IgD-negative memory B cell (primary cell): ENCODE data around the gene MRPL46. TPM values are rescaled to one million over a fixed set of nuclear protein-coding genes. Genes with fewer than 3 reads are reported as not detected.
"Not testable (repeated sequence)": the region's sequence is repeated elsewhere in the genome, so short reads cannot be mapped to it uniquely, and the experiment has no call there.

Experiments used
- H3K27ac Mint-ChIP-seq, 3 donors: one replicate each; pipeline ENCODE4 v1.8.0; 2020 to 2022; ENCODE audit warnings: mild to moderate bottlenecking in 3 of 3, mixed read lengths in 3 of 3, moderate library complexity in 1 of 3
- H3K27me3 Mint-ChIP-seq: one replicate; pipeline ENCODE4 v1.8.0; 2021; ENCODE audit warnings: mixed read lengths
- H3K36me3 Mint-ChIP-seq: one replicate; pipeline ENCODE4 v1.8.0; 2020; ENCODE audit warnings: mild to moderate bottlenecking, mixed read lengths
- H3K4me1 Mint-ChIP-seq, 3 donors: one replicate each; pipeline ENCODE4 v1.8.0; 2020 to 2022; ENCODE audit warnings: mixed read lengths in 3 of 3, mild to moderate bottlenecking in 1 of 3
- H3K4me3 Mint-ChIP-seq, 4 donors: one replicate each; pipeline ENCODE4 v1.8.0; 2020 to 2022; ENCODE audit warnings: mild to moderate bottlenecking in 4 of 4, mixed read lengths in 4 of 4, moderate library complexity in 3 of 4
- H3K9me3 Mint-ChIP-seq, 3 donors: one replicate each; pipeline ENCODE4 v1.8.0; 2020 to 2021; ENCODE audit warnings: mixed read lengths in 3 of 3, mild to moderate bottlenecking in 1 of 3
- polyA plus RNA-seq: library from polyadenylated mRNA; unstranded; fragments of 300-500 nt; fragmentation: Illumina TruSeq; gene quantifications from one replicate; pipeline ENCODE4 v1.2.3, GENCODE V29; 2021

Gene MRPL46
- polyA plus RNA-seq, 1 donor from 2014 or later, result 56.2 TPM

- Mint-ChIP-seq H3K27ac (peak overlapping the region in 1 of 3 donors; percentile 98), H3K4me1 (peaks cover 21 to 23% (median 22%) of the 10 kb centered on the region in 3 donors), H3K4me3 (peak overlapping the region in 2 of 4 donors; percentile 93 to 99)
- not testable (repeated sequence) for H3K27me3 Mint-ChIP-seq, H3K36me3 Mint-ChIP-seq, H3K9me3 Mint-ChIP-seq
These were observed 1.5 kb upstream of the MRPL46 start for GRCh38 chr15:88468721-88469120.

DNA sequence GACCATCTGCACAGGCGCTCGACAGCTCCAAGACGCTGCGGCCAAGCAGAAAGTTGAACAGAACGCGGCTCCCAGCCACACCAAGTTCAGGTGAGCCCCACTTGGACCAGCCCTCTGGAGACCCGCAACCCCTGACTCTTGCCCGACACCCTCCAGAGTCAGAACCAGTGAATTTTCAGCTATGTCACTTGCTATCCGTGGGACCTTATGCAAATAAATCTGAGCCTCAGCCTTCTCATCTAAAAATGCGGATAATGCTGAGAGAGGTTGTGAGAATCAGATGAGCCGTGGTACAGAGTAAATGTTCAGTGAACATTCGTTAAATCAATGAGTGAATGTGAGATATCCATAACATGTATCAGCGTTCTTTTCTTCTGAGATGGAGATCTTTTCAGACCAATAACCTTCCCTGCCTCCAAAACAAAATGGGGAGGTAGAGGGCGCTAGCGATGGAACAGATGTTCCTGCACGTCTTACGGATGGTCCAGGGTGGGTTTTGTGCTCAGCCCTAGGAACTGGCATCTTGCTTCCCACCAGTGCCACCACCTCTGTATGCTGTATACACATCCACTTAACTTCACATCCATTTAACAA is 844 bp upstream of the MRPL46 start:
- no peaks in the 10 kb centered on the region for H3K27me3 Mint-ChIP-seq
- H3K4me3 Mint-ChIP-seq, result peak overlapping the region in 3 of 4 donors; percentile 93 to 99 (median 99)
- H3K4me1 Mint-ChIP-seq, result peaks cover 21 to 25% (median 23%) of the 10 kb centered on the region in 3 donors
- H3K36me3 Mint-ChIP-seq, result peaks cover 2% of the 10 kb centered on the region
- H3K27ac Mint-ChIP-seq, result peak overlapping the region; percentile 98 to 99 (median 99)
- H3K9me3 Mint-ChIP-seq, result no peaks in the 10 kb centered on the region

GRCh38 chr15:88465633-88466224 is 1.5 kb downstream of the MRPL46 start:
- Mint-ChIP-seq H3K27me3 (no peaks in the 10 kb centered on the region), H3K4me3 (peak overlapping the region in 3 of 4 donors; percentile 27 to 63 (median 34)), H3K4me1 (peaks cover 21 to 26% (median 23%) of the 10 kb centered on the region in 3 donors), H3K27ac (no peak overlapping the region), H3K36me3 (peaks cover 2% of the 10 kb centered on the region), H3K9me3 (no peaks in the 10 kb centered on the region)

- Mint-ChIP-seq H3K36me3 (peaks cover 2% of the 10 kb centered on the region), H3K27ac (peak overlapping the region in 2 of 3 donors; percentile 1 to 62), H3K9me3 (no peaks in the 10 kb centered on the region), H3K27me3 (no peaks in the 10 kb centered on the region), H3K4me1 (peaks cover 21 to 26% (median 23%) of the 10 kb centered on the region in 3 donors), H3K4me3 (peak overlapping the region in 2 of 4 donors; percentile 80 to 82)
These were observed 3.2 kb downstream of the MRPL46 start for GRCh38 chr15:88463870-88464532.

DNA sequence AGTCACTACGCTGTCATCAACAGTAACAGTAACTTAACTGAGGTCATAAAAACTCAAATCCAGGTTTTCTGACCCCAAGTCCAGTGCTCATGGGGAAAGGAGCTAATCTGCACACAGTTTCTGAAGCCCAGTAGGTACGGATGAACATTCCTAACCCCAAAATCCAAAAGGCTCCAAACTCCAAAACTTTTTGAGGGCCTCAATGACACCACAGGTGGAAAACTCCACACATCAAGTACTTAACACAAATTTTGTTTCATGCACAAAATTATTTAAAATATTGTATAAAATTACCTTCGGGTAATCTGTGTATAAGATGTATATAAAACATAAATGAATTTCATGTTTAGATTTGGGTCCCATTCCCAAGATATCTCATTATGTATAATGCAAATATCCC is 10.5 kb downstream of the MRPL46 start:
- Mint-ChIP-seq H3K27me3 (no peaks in the 10 kb centered on the region), H3K9me3 (no peaks in the 10 kb centered on the region), H3K36me3 (peaks cover 2% of the 10 kb centered on the region), H3K27ac (no peak overlapping the region), H3K4me3 (no peak overlapping the region), H3K4me1 (peaks cover 0 to 3% (median 1%) of the 10 kb centered on the region in 3 donors)

GRCh38 chr15:88454867-88455810 is 12.0 kb downstream of the MRPL46 start:
- Mint-ChIP-seq H3K36me3 (peaks cover 2% of the 10 kb centered on the region), H3K27ac (no peak overlapping the region), H3K27me3 (peaks cover 2% of the 10 kb centered on the region), H3K4me3 (no peak overlapping the region), H3K4me1 (peaks cover 0 to 3% (median under 1%) of the 10 kb centered on the region in 3 donors), H3K9me3 (no peaks in the 10 kb centered on the region)

GRCh38 chr15:88454236-88454635 is 13.0 kb downstream of the MRPL46 start:
- Mint-ChIP-seq H3K36me3 (peaks cover 2% of the 10 kb centered on the region), H3K4me1 (peaks cover 0 to 3% (median 3%) of the 10 kb centered on the region in 3 donors), H3K27me3 (peaks cover 6% of the 10 kb centered on the region), H3K9me3 (no peaks in the 10 kb centered on the region), H3K4me3 (no peak overlapping the region), H3K27ac (no peak overlapping the region)

DNA sequence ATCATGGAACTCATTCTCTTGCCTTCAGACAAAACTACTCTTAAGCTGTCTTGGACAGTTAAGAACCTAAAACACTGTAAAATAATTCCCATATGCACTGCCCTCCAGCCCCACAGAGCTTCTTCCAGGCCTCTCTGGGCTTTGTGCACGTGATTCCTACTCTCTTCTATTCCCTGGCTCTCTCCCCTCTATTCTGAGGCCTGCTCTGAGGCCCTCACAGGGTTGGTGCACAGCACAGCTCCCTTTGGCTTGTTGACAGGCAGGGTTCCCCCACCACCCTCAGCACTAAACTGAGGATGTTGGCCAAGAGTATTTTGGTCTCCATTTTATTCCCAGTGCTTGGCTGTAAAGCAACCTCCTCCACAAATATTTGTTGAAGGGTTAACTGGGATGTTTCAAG is 13.5 kb downstream of the MRPL46 start:
- Mint-ChIP-seq H3K4me1 (peaks cover 0 to 3% (median 3%) of the 10 kb centered on the region in 3 donors), H3K27ac (no peak overlapping the region), H3K36me3 (peaks cover 2% of the 10 kb centered on the region), H3K27me3 (peaks cover 6% of the 10 kb centered on the region), H3K9me3 (no peaks in the 10 kb centered on the region), H3K4me3 (no peak overlapping the region)

GRCh38 chr15:88450125-88450798 is 16.9 kb downstream of the MRPL46 start:
- Mint-ChIP-seq H3K9me3 (peaks cover 0 to 4% (median 3%) of the 10 kb centered on the region in 3 donors), H3K27me3 (peaks cover 10% of the 10 kb centered on the region), H3K27ac (no peak overlapping the region), H3K4me1 (peaks cover 0 to 3% (median 3%) of the 10 kb centered on the region in 3 donors), H3K4me3 (no peak overlapping the region), H3K36me3 (no peaks in the 10 kb centered on the region)

- Mint-ChIP-seq H3K4me3 (no peak overlapping the region), H3K27me3 (peaks cover 10% of the 10 kb centered on the region), H3K4me1 (peaks cover 0 to 3% (median 3%) of the 10 kb centered on the region in 3 donors), H3K36me3 (no peaks in the 10 kb centered on the region), H3K27ac (no peak overlapping the region), H3K9me3 (peaks cover 3 to 7% (median 4%) of the 10 kb centered on the region in 3 donors)
These were observed 17.6 kb downstream of the MRPL46 start for GRCh38 chr15:88449581-88449980.

DNA sequence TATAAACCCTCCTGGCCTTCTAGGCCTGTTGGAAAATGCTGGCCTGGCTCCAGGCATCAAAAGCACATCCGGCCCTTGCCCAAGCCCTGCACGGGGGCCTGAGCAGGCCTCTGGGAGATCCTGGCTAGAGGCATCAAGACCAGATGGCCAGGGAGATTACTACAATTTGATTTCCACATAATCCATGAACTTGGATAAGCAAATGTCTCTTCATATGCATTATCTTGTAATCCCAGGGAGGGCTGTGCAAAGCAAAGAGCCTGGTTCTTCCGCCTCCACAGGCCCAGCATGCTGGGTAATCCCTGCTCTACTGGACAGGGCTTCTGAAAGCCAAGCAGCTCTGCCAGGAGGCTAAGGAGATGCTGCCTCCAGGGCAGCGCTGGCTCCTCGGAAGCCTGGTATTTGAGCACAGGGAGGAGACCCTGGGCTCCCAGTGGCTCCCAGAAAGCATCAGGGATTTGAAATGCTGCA is 18.2 kb downstream of the MRPL46 start:
- no peak overlapping the region for H3K27ac Mint-ChIP-seq
- peaks cover 0 to 3% (median 3%) of the 10 kb centered on the region in 3 donors for H3K4me1 Mint-ChIP-seq
- H3K4me3 Mint-ChIP-seq, result no peak overlapping the region
- H3K27me3 Mint-ChIP-seq, result peaks cover 10% of the 10 kb centered on the region
- peaks cover 3 to 12% (median 4%) of the 10 kb centered on the region in 3 donors for H3K9me3 Mint-ChIP-seq
- H3K36me3 Mint-ChIP-seq, result no peaks in the 10 kb centered on the region

GRCh38 chr15:88447741-88448140 is 19.4 kb downstream of the MRPL46 start:
- H3K9me3 Mint-ChIP-seq, result peaks cover 4 to 25% (median 5%) of the 10 kb centered on the region in 3 donors
- peaks cover 13% of the 10 kb centered on the region for H3K27me3 Mint-ChIP-seq
- H3K4me3 Mint-ChIP-seq, result no peak overlapping the region
- H3K36me3 Mint-ChIP-seq, result no peaks in the 10 kb centered on the region
- no peak overlapping the region for H3K27ac Mint-ChIP-seq
- peaks cover 0 to 3% (median 3%) of the 10 kb centered on the region in 3 donors for H3K4me1 Mint-ChIP-seq

DNA sequence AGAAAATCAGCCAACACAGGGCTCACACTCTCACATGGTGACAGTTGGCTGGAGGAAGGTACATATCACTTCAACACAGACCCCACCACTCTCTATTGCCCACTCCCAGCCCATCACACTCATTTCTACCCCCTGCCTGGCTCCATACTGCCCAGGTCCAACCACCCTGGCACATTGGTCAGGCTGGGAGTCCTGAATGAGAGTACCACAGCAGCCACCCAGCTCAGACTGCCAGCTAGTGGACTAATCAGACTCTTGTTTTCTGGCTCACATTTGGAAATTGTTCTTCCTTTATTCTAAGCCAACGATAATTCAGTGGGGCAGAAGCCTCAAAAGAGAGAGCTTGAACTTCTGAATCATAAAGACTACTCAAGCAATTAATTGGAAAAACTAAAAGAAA is 20.0 kb downstream of the MRPL46 start:
- no peaks in the 10 kb centered on the region for H3K36me3 Mint-ChIP-seq
- H3K27me3 Mint-ChIP-seq, result peaks cover 13% of the 10 kb centered on the region
- no peak overlapping the region for H3K27ac Mint-ChIP-seq
- peaks cover 4 to 26% (median 5%) of the 10 kb centered on the region in 3 donors for H3K9me3 Mint-ChIP-seq
- H3K4me3 Mint-ChIP-seq, result no peak overlapping the region
- H3K4me1 Mint-ChIP-seq, result peaks cover 0 to 3% (median 2%) of the 10 kb centered on the region in 3 donors
